ENCODE results near the gene HIVEP3. TPM values are rescaled to one million over a fixed set of nuclear protein-coding genes. Genes with fewer than 3 reads are reported as not detected.
A peak's percentile ranks its signal among the peaks of the same experiment; 100 is the strongest.
"Not testable (repeated sequence)": the region's sequence is repeated elsewhere in the genome, so short reads cannot be mapped to it uniquely, and the experiment has no call there.

Gene HIVEP3
- total RNA-seq, 1 donor from 2014 or later, result 5.8 TPM

- DNase-seq (ENCODE audit: low read depth), result peak; percentile 99
- Histone ChIP-seq H3K4me3 (ENCODE audit: low read depth, low read length) (no peak overlapping the region), H3K36me3 (ENCODE audit: control insufficient read depth, insufficient read depth, low read length) (no peaks in the 10 kb centered on the region), H3K27me3 (ENCODE audit: control insufficient read depth, insufficient read depth, low read length) (no peaks in the 10 kb centered on the region)
- TF ChIP-seq, protein P1, sequence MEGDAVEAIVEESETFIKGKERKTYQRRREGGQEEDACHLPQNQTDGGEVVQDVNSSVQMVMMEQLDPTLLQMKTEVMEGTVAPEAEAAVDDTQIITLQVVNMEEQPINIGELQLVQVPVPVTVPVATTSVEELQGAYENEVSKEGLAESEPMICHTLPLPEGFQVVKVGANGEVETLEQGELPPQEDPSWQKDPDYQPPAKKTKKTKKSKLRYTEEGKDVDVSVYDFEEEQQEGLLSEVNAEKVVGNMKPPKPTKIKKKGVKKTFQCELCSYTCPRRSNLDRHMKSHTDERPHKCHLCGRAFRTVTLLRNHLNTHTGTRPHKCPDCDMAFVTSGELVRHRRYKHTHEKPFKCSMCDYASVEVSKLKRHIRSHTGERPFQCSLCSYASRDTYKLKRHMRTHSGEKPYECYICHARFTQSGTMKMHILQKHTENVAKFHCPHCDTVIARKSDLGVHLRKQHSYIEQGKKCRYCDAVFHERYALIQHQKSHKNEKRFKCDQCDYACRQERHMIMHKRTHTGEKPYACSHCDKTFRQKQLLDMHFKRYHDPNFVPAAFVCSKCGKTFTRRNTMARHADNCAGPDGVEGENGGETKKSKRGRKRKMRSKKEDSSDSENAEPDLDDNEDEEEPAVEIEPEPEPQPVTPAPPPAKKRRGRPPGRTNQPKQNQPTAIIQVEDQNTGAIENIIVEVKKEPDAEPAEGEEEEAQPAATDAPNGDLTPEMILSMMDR (IDR thresholded peaks at IDR 0.05; ENCODE audit: insufficient read depth, low read length, poor library complexity, severe bottlenecking), result no peak
Observed at GRCh38 chr1:41955461-41956159, 36.9 kb upstream of the HIVEP3 start.

DNA sequence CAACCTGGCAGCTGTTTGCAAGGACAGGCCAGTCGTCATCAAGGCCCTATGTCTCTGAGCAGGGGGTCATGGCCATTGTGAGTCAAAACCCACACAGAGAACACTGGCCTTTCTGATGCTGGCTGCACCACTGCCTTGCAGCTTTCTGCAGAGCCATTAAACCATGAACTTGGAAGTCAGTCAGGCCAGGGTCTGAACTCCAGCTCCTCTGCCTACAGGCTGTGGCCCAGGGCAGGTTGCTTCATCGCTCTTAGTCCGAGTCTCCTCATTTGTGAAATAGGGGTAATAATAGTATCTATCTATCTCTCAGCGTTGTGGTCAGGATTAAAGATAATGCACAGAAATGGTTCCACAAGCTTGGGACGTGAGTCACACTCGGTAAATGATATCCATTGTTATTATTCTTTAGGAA lies 35.8 kb upstream of the HIVEP3 start:
- DNase-seq (ENCODE audit: low read depth), result peak; percentile 71
- no peaks in the 10 kb centered on the region for H3K36me3 ChIP-seq (ENCODE audit: control insufficient read depth, insufficient read depth, low read length)
- H3K27me3 ChIP-seq (ENCODE audit: control insufficient read depth, insufficient read depth, low read length), result no peaks in the 10 kb centered on the region
- no peak overlapping the region for H3K4me3 ChIP-seq (ENCODE audit: low read depth, low read length)
- TF ChIP-seq, protein P1 (IDR thresholded peaks at IDR 0.05; ENCODE audit: insufficient read depth, low read length, poor library complexity, severe bottlenecking), result no peak

DNA sequence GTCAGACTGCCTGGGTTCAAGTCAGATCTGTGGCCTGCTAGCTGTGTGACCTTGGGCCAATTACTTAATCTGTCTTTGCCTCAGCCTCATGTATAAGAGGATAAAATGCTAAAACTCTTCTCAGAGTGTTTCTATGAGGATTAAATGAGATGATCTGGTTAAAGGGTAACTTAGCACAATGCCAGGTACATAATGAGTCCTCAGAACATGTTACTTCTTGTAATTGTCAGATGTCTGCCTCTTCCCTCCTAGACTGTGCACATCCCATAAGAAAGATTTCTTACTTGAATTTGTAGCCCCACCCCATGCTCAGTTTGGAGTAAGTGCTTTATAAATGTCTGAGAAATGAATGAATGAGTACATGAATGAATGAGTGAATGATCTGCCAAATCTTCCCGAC lies 34.6 kb upstream of the HIVEP3 start:
- H3K36me3 ChIP-seq (ENCODE audit: control insufficient read depth, insufficient read depth, low read length), result no peaks in the 10 kb centered on the region
- no peaks in the 10 kb centered on the region for H3K27me3 ChIP-seq (ENCODE audit: control insufficient read depth, insufficient read depth, low read length)
- no peak for DNase-seq (ENCODE audit: low read depth)
- H3K4me3 ChIP-seq (ENCODE audit: low read depth, low read length), result no peak overlapping the region
- TF ChIP-seq, protein P1 (IDR thresholded peaks at IDR 0.05; ENCODE audit: insufficient read depth, low read length, poor library complexity, severe bottlenecking), result no peak

DNA sequence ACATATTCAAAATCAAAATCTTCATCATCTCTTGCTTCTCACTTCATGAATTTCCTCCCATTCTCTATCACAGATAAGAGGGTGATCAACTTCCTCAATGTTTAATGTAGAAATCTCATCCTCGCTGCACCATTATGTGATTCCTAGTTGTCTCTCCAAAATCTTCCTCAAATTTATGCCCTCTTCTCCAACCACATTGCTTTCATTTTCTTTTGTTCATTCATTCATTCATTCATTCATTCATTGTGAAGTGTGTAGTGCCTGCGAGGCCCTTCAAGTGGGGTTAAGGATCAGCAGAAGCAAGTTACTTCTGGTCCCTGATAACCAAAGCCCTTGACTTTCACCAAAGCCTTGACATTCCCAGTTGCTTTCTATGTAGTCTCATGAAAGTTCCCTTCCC lies 33.5 kb upstream of the HIVEP3 start:
- TF ChIP-seq, protein P1 (IDR thresholded peaks at IDR 0.05; ENCODE audit: insufficient read depth, low read length, poor library complexity, severe bottlenecking), result no peak
- no peaks in the 10 kb centered on the region for H3K27me3 ChIP-seq (ENCODE audit: control insufficient read depth, insufficient read depth, low read length)
- H3K36me3 ChIP-seq (ENCODE audit: control insufficient read depth, insufficient read depth, low read length), result no peaks in the 10 kb centered on the region
- no peak for DNase-seq (ENCODE audit: low read depth)
- H3K4me3 ChIP-seq (ENCODE audit: low read depth, low read length), result no peak overlapping the region

DNA sequence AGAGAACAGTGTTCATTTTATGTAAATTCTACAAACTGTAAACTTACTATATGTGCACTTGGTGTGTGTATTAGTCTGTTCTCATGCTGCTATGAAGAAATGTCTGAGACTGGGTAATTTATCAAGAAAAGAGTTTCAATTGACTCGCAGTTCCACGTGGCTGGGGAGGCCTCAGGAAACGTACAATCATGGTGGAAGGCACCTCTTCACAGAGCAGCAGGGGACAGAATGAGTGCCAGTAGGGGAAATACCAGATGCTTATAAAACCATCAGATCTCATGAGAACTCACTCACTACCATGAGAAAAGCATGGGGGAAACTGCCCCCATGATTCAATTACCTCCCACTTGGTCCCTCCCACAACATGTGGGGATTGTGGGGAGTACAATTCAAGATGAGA lies 32.8 kb upstream of the HIVEP3 start:
- not testable (repeated sequence) for H3K4me3 ChIP-seq (ENCODE audit: low read depth, low read length); H3K27me3 ChIP-seq (ENCODE audit: control insufficient read depth, insufficient read depth, low read length); DNase-seq (ENCODE audit: low read depth)

DNA sequence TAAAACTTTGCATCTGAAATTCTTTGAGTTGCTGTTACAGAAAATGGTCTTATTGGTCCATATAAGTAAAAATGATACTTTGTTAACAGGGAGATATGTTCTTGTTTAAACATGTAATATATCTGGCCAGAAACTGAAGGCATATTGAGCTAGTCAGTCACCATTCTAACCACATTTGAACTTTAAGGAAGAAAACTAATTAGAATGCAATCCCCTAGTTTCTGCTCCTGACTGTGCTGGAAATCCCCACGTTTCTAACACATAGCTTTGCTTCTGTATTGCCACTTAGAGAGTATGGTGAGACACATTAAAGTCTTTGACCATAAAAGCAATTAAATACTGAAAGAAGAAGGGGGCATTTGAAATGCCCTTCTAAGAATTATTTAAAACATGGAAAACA lies 32.1 kb upstream of the HIVEP3 start:
- Histone ChIP-seq H3K36me3 (ENCODE audit: control insufficient read depth, insufficient read depth, low read length) (no peaks in the 10 kb centered on the region), H3K27me3 (ENCODE audit: control insufficient read depth, insufficient read depth, low read length) (no peaks in the 10 kb centered on the region), H3K4me3 (ENCODE audit: low read depth, low read length) (no peak overlapping the region)
- no peak for DNase-seq (ENCODE audit: low read depth)
- TF ChIP-seq, protein P1 (IDR thresholded peaks at IDR 0.05; ENCODE audit: insufficient read depth, low read length, poor library complexity, severe bottlenecking), result no peak

More for the DNA sequence above, 32.8 kb upstream of the HIVEP3 start:
- not testable (repeated sequence) for H3K36me3 ChIP-seq (ENCODE audit: control insufficient read depth, insufficient read depth, low read length)

DNA sequence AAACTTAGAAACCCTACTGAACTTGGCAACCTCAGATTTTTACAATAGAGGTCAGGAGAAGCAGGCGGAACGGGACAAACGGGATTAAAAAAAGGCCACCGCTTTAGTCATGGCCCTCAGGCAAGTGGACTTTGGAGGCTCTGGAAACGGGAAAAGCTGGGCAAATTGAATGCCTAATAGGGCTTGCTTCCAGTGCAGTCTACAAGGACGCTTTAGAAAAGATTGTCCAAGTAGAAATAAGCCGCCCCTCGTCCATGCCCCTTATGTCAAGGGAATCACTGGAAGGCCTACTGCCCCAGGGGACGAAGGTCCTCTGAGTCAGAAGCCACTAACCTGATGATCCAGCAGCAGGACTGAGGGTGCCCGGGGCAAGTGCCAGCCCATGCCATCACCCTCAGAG lies 27.2 kb upstream of the HIVEP3 start:
- H3K36me3 ChIP-seq (ENCODE audit: control insufficient read depth, insufficient read depth, low read length); DNase-seq (ENCODE audit: low read depth); H3K4me3 ChIP-seq (ENCODE audit: low read depth, low read length): not testable (repeated sequence)

More for the DNA sequence above, 27.2 kb upstream of the HIVEP3 start:
- not testable (repeated sequence) for H3K27me3 ChIP-seq (ENCODE audit: control insufficient read depth, insufficient read depth, low read length)
